ENCODE data around the gene BACH1. TPM values are rescaled to one million over a fixed set of nuclear protein-coding genes. Genes with fewer than 3 reads are reported as not detected.

The BACH1 gene
- total RNA-seq, result 87.1 and 111 TPM in 2 replicates

DNA sequence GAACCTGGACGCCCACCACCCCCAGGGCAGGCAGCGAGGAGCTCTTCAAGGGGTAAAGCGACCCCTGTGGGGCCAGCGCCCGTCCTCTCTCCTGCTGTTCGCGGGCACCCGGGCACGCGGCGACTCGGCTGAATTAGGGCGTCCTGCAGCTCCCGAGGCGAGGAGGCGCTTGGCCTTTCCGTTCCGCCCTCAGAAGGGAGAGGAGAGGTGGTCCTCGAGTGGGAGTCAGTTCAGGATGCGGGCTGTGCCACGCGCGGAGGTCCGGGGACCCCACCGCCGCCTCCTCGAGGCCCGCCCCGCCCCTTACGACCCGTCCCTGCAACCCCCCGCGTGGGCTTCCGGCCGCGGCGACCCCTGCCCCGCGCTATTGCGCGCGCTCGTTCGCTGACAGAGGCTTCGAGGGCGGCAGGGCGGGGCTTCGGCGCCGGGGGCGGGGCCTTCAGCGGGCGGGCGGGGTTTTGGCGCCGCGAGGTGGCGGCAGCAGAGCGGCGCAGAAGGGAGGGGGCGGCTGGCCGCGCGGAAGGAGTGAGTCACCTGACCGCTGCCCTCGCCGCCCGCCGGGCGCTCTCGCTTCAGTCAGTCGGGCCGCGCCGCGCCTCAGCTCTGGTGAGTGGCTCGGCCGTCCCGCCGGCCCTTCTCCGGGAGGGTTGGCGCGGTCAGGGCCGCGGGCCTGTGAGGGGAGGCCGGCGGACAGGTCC is at the start of gene BACH1:
BACH1 (plus strand) TSS at position 575 of the 698 bp plus-strand sequence. CDS start 22,359 bp downstream, outside the sequence.

Other genes starting within 250 kb of the BACH1 start
- gene CCT8, start 225.3 kb upstream of the BACH1 start, total RNA-seq, result 257 and 387 TPM in 2 replicates
- gene MAP3K7CL, start 168.3 kb upstream of the BACH1 start, total RNA-seq, result 11.8 and 19.7 TPM in 2 replicates